Osteoblast (primary cell): ENCODE data around the gene TMEM167B. TPM values are rescaled to one million over a fixed set of nuclear protein-coding genes. Genes with fewer than 3 reads are reported as not detected.

Experiments used
- DNase-seq: peaks from one replicate; pipeline ENCODE4 v3.0.0; 2011; ENCODE audit warnings: low spot score, mixed read lengths; ENCODE audit not compliant: insufficient read length; ENCODE audit errors: missing footprints
- H2AFZ ChIP-seq: 2 replicates; pipeline ENCODE4 v1.6.0; 2011; ENCODE audit warnings: mild to moderate bottlenecking, low read length
- H3K27ac ChIP-seq: 2 replicates; pipeline ENCODE4 v1.5.1; 2011; ENCODE audit warnings: mild to moderate bottlenecking, low read depth, low read length, moderate library complexity
- H3K27me3 ChIP-seq: 2 replicates; pipeline ENCODE4 v1.6.0; 2012; ENCODE audit warnings: mild to moderate bottlenecking, control low read depth, inconsistent platforms, low read length, moderate library complexity; ENCODE audit not compliant: insufficient read depth
- H3K36me3 ChIP-seq: 2 replicates; pipeline ENCODE4 v1.5.1; 2011; ENCODE audit warnings: mild to moderate bottlenecking, low read length, control low read depth, moderate library complexity; ENCODE audit not compliant: insufficient read depth
- H3K4me1 ChIP-seq: 2 replicates; pipeline ENCODE4 v1.5.1; 2011; ENCODE audit warnings: mild to moderate bottlenecking, low read length, control low read depth, moderate library complexity; ENCODE audit not compliant: insufficient read depth
- H3K4me2 ChIP-seq: 2 replicates; pipeline ENCODE4 v1.6.0; 2011; ENCODE audit warnings: mild to moderate bottlenecking, low read length; ENCODE audit not compliant: insufficient read depth
- H3K4me3 ChIP-seq: fragments of 200-600 bp; sonication (generic); 3 replicates; pipeline ENCODE4 v1.5.1; 2012; ENCODE audit warnings: mild to moderate bottlenecking, low read length, inconsistent platforms; ENCODE audit not compliant: insufficient read depth
- H3K79me2 ChIP-seq: 2 replicates; pipeline ENCODE4 v1.6.0; 2012; ENCODE audit warnings: mild to moderate bottlenecking, low read length, control low read depth, inconsistent platforms; ENCODE audit not compliant: insufficient read depth
- H3K9me3 ChIP-seq: 2 replicates; pipeline ENCODE4 v1.5.1; 2011; ENCODE audit warnings: low read depth, low read length, control low read depth
- H4K20me1 ChIP-seq: 2 replicates; pipeline ENCODE4 v1.6.0; 2012; ENCODE audit warnings: mild to moderate bottlenecking, low read length, control low read depth; ENCODE audit not compliant: insufficient read depth
- CTCF ChIP-seq: IDR thresholded peaks from 2 replicates; pipeline ENCODE4 v1.5.1; 2011; ENCODE audit warnings: mild to moderate bottlenecking, low read depth, low read length, moderate library complexity; ENCODE audit errors: extremely low read depth
- total RNA-seq: library from RNA; depleted of rRNA; stranded (reverse); fragments of >200 nt; gene quantifications from 2 replicates; pipeline ENCODE4 v1.2.3, GENCODE V29; 2012

The TMEM167B gene
- total RNA-seq, 1 donor: 24.6 TPM

- Histone ChIP-seq H4K20me1 (no peaks in the 10 kb centered on the region), H3K9me3 (no peaks in the 10 kb centered on the region), H3K27me3 (peaks cover 41% of the 10 kb centered on the region), H3K79me2 (no peaks in the 10 kb centered on the region), H3K4me2 (peak within 1 kb of the TSS; percentile 91), H3K36me3 (no peaks in the 10 kb centered on the region), H2AFZ (peak within 1 kb of the TSS; percentile 69), H3K4me3 (peak within 1 kb of the TSS; percentile 64), H3K27ac (no peak within 1 kb of the TSS), H3K4me1 (peaks cover 10% of the 10 kb centered on the region)
- DNase-seq: no peak
- TF ChIP-seq CTCF: no peak
These were observed 23.2 kb downstream of the TMEM167B start, which contains the start of gene ELAPOR1 for GRCh38 chr1:109113590-109114341. ELAPOR1 (plus strand) TSS chr1:109114115; CDS start chr1:109114184, 69 bp downstream.

- peaks cover 41% of the 10 kb centered on the region for H3K27me3 ChIP-seq
- TF ChIP-seq CTCF: no peak
- no peak overlapping the region for H3K27ac ChIP-seq
- peak overlapping the region; percentile 91 for H3K4me2 ChIP-seq
- no peaks in the 10 kb centered on the region for H4K20me1 ChIP-seq
- no peaks in the 10 kb centered on the region for H3K36me3 ChIP-seq
- no peaks in the 10 kb centered on the region for H3K9me3 ChIP-seq
- DNase-seq: no peak
- no peaks in the 10 kb centered on the region for H3K79me2 ChIP-seq
- H3K4me3 ChIP-seq: peak overlapping the region; percentile 61
- H3K4me1 ChIP-seq: peaks cover 10% of the 10 kb centered on the region
- H2AFZ ChIP-seq: peak overlapping the region; percentile 69
These were observed 23.7 kb downstream of the TMEM167B start for GRCh38 chr1:109114342-109114674.

- H3K4me1 ChIP-seq: peaks cover 10% of the 10 kb centered on the region
- DNase-seq: no peak
- no peak overlapping the region for H2AFZ ChIP-seq
- H3K4me2 ChIP-seq: no peak overlapping the region
- no peak overlapping the region for H3K27ac ChIP-seq
- no peaks in the 10 kb centered on the region for H3K9me3 ChIP-seq
- H3K79me2 ChIP-seq: no peaks in the 10 kb centered on the region
- H3K27me3 ChIP-seq: peaks cover 41% of the 10 kb centered on the region
- no peak overlapping the region for H3K4me3 ChIP-seq
- TF ChIP-seq CTCF: no peak
- H3K36me3 ChIP-seq: no peaks in the 10 kb centered on the region
- H4K20me1 ChIP-seq: no peaks in the 10 kb centered on the region
These were observed 25.1 kb downstream of the TMEM167B start for GRCh38 chr1:109115685-109116084.

- Histone ChIP-seq H3K4me2 (no peak overlapping the region), H3K79me2 (no peaks in the 10 kb centered on the region), H3K4me3 (no peak overlapping the region), H3K27me3 (peaks cover 38% of the 10 kb centered on the region), H4K20me1 (no peaks in the 10 kb centered on the region), H3K9me3 (no peaks in the 10 kb centered on the region), H2AFZ (no peak overlapping the region), H3K36me3 (no peaks in the 10 kb centered on the region), H3K27ac (no peak overlapping the region), H3K4me1 (peaks cover 10% of the 10 kb centered on the region)
- no peak for TF ChIP-seq CTCF
- DNase-seq: no peak
These were observed 25.7 kb downstream of the TMEM167B start for GRCh38 chr1:109116286-109116685.
